ENCODE data around the gene TTC8.

The TTC8 gene

GRCh38 chr14:88868558-88869159, 44.2 kb downstream of the TTC8 start:
- DNase-seq (ENCODE audit: low read depth), result peak; percentile 47

GRCh38 chr14:88870777-88871176, 46.3 kb downstream of the TTC8 start:
- DNase-seq (ENCODE audit: low read depth), result no peak

- no peak for DNase-seq (ENCODE audit: low read depth)
These were observed 47.0 kb downstream of the TTC8 start for GRCh38 chr14:88871429-88871828.

GRCh38 chr14:88872976-88873375, 48.5 kb downstream of the TTC8 start:
- peak; percentile 7 for DNase-seq (ENCODE audit: low read depth)

- no peak for DNase-seq (ENCODE audit: low read depth)
These were observed 52.7 kb downstream of the TTC8 start for GRCh38 chr14:88877192-88877591.

GRCh38 chr14:88879022-88879421, 54.6 kb downstream of the TTC8 start:
- DNase-seq (ENCODE audit: low read depth), result peak; percentile 76

GRCh38 chr14:88882236-88882635, 57.8 kb downstream of the TTC8 start:
- DNase-seq (ENCODE audit: low read depth), result no peak

GRCh38 chr14:88895116-88895515, 70.7 kb downstream of the TTC8 start:
- peak; percentile 78 for DNase-seq (ENCODE audit: low read depth)

- DNase-seq (ENCODE audit: low read depth), result no peak
These were observed 76.7 kb downstream of the TTC8 start for GRCh38 chr14:88901189-88901588.

- no peak for DNase-seq (ENCODE audit: low read depth)
These were observed 77.5 kb downstream of the TTC8 start for GRCh38 chr14:88901991-88902390.

- no peak for DNase-seq (ENCODE audit: low read depth)
These were observed 78.4 kb downstream of the TTC8 start for GRCh38 chr14:88902850-88903249.

- DNase-seq (ENCODE audit: low read depth), result no peak
These were observed 79.8 kb downstream of the TTC8 start for GRCh38 chr14:88904206-88904647.

GRCh38 chr14:88904864-88905263, 80.4 kb downstream of the TTC8 start:
- DNase-seq (ENCODE audit: low read depth), result peak; percentile 14

GRCh38 chr14:88908216-88908615, 83.8 kb downstream of the TTC8 start:
- DNase-seq (ENCODE audit: low read depth), result no peak

GRCh38 chr14:88910386-88910785, 85.9 kb downstream of the TTC8 start:
- DNase-seq (ENCODE audit: low read depth), result no peak

GRCh38 chr14:88911809-88912208, 87.4 kb downstream of the TTC8 start:
- DNase-seq (ENCODE audit: low read depth), result no peak

GRCh38 chr14:88914956-88915355, 90.5 kb downstream of the TTC8 start:
- DNase-seq (ENCODE audit: low read depth), result no peak

GRCh38 chr14:88919502-88919901, 95.1 kb downstream of the TTC8 start:
- DNase-seq (ENCODE audit: low read depth), result no peak

Data from fibroblast of gingiva (primary cell).